ENCODE data around the gene IDH3G.
"Not testable (repeated sequence)": the region's sequence is repeated elsewhere in the genome, so short reads cannot be mapped to it uniquely, and the experiment has no call there.

The IDH3G gene

DNA sequence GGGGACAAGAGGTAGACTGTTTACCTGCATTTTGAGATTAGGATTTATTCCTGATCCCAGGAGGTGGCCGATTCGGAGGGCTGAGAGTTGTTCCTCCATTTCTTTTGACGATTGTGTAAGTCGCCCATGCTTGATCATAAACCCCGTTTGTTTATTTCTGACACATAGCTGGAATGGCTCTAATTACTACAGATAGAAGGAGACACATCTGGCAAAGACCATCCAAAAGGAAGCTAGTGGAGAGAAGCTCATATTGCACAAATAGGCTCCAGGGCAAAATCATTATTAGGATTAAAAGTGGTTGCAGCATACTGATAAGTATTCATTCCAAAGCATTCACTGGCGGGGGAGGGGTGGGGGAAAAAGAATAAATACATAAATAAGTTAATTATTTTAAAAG lies 47.2 kb downstream of the IDH3G start:
- DNase-seq = not testable (repeated sequence)

- DNase-seq = no peak
Observed at GRCh38 chrX:153746359-153746758, 47.8 kb downstream of the IDH3G start.

GRCh38 chrX:153745067-153745433 lies 49.1 kb downstream of the IDH3G start:
- not testable (repeated sequence) for DNase-seq

- DNase-seq = no peak
Observed at GRCh38 chrX:153744210-153745066, 49.7 kb downstream of the IDH3G start.

- peak; percentile 50 for DNase-seq
Observed at GRCh38 chrX:153743468-153744209, 50.5 kb downstream of the IDH3G start.

GRCh38 chrX:153742796-153743467 lies 51.2 kb downstream of the IDH3G start:
- DNase-seq = not testable (repeated sequence)

GRCh38 chrX:153742111-153742510 lies 52.1 kb downstream of the IDH3G start:
- not testable (repeated sequence) for DNase-seq

GRCh38 chrX:153741446-153741845 lies 52.7 kb downstream of the IDH3G start:
- DNase-seq = no peak

- no peak for DNase-seq
Observed at GRCh38 chrX:153740631-153741222, 53.4 kb downstream of the IDH3G start.

DNA sequence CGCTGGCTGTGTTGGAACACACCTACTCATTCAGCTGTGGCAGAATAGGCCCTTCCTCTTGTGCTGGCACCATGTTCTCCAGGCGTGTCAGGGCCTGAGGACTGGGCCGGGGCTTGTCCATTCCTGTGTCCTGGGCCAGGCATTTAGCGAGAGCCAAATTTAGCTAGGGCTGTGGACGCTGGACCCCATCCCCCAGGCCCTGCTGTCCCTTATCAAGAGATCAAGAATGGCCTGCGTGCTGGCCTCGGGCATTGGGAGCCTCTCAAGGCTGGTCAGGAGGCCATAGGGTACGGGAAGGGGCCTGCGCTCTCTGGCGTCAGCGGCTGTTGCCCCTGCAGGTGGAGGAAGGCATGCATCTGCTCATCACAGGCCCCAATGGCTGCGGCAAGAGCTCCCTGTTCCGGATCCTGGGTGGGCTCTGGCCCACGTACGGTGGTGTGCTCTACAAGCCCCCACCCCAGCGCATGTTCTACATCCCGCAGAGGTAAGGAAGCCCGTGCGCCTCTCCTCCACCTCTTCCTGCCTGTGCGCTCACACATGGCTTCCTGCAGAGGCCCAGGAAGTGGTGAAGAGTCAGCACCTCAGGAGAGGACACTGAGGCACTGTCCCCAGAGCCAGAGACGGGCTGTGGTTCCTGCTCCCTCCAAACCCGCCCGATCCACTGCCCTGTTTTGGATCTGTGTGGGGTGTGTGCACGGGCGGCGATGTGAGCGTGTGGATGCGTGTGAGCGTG lies 54.3 kb downstream of the IDH3G start:
- DNase-seq = no peak

- DNase-seq = no peak
Observed at GRCh38 chrX:153738056-153738605, 56.0 kb downstream of the IDH3G start.

DNA sequence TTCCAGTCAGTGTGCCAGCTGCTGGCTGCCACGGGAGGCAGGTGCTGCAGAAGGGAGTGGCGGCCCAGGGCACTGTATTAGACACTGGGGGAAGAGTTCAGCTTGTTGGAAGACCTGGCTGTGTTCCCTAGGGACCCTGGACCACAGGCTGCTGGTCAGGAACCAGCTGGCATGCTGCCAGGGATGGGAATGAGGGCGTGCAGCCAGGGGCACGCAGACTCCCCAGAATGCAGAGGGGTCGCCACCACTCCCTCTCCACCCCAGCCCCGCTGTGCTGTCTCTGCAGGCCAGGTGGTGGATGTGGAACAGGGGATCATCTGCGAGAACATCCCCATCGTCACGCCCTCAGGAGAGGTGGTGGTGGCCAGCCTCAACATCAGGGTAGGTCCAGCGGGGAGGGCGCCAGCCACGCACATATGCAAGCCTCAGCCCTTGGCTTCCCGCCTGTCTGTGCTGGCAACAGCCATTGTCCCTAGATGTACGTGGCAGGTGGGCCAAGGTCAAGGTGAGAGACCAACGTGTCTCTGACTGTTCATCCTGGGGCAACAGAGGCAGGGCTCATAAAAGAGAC lies 57.2 kb downstream of the IDH3G start:
- DNase-seq = no peak

GRCh38 chrX:153736071-153736820 lies 57.9 kb downstream of the IDH3G start:
- no peak for DNase-seq

All from NCI-H2029 (cell line).